SU-DHL-6 (cell line): ENCODE results near the gene TOMM34.

ENCODE experiments used
- EZH2phosphoT487 ChIP-seq: fragments of 200-600 bp; sonication (generic), shearing (Covaris generic); conservative IDR thresholded peaks from 2 replicates; pipeline ENCODE4 v1.6.1; 2018; ENCODE audit warnings: mild to moderate bottlenecking, antibody characterized with exemption, low read length, moderate library complexity, mixed read lengths
- TF ChIP-seq, protein P1 (sequence below): fragments of 200-600 bp; sonication (generic); IDR thresholded peaks from one replicate; pipeline ENCODE4 v1.5.1; 2017; ENCODE audit warnings: antibody characterized with exemption, mild to moderate bottlenecking, low read length, moderate library complexity; ENCODE audit not compliant: insufficient read depth, poor library complexity, severe bottlenecking

DNA sequence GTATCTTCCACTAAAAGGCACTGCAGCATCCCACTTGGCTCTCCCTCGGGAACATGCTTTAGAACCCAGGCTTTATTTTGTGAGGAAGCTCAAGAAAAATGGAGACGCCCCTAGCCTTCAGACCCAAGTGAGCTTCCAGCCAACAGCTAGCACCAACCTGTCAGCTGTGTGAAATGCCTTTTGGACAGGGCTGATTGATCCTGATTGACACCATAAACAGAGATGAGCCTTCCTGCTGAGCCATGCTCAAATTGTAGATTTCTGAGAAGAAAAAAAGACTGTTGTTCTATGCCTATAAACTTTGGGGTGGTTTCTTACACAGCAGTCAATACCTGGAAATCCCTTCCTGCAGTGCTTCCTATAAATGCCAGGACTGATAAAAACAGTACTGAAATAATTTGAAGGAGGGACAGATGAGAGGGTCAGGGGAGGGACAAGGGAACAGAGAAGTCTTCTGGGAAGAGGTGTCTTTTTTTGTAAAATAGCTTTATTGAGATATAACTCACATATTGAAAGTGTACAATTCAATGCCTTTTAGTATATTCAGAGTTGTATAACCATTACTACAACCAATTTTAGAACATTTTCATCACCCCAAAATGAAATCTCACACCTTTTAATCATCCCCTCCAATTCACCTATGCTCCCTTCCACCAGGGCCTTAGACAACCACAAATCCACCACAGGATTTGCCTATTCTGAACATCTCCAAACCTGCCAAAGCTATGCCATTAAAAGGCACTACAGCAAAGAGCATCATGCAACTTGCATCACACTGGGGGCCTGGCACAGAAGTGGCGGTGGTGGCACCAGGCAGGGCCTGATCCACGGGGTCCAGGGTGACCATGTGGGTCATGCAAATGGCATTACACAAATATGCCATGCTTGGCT, 3.4 kb upstream of the TOMM34 start:
- TF ChIP-seq EZH2phosphoT487, result no peak
- TF ChIP-seq, protein P1, sequence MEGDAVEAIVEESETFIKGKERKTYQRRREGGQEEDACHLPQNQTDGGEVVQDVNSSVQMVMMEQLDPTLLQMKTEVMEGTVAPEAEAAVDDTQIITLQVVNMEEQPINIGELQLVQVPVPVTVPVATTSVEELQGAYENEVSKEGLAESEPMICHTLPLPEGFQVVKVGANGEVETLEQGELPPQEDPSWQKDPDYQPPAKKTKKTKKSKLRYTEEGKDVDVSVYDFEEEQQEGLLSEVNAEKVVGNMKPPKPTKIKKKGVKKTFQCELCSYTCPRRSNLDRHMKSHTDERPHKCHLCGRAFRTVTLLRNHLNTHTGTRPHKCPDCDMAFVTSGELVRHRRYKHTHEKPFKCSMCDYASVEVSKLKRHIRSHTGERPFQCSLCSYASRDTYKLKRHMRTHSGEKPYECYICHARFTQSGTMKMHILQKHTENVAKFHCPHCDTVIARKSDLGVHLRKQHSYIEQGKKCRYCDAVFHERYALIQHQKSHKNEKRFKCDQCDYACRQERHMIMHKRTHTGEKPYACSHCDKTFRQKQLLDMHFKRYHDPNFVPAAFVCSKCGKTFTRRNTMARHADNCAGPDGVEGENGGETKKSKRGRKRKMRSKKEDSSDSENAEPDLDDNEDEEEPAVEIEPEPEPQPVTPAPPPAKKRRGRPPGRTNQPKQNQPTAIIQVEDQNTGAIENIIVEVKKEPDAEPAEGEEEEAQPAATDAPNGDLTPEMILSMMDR, result no peak
